ENCODE measurements around the gene SNAPIN.
A peak's percentile ranks its signal among the peaks of the same experiment; 100 is the strongest.

GRCh38 chr1:153670859-153671627 is 12.5 kb downstream of the SNAPIN start, which contains the start of gene ILF2:
- TF ChIP-seq EZH2phosphoT487 (IDR thresholded peaks at IDR 0.05; ENCODE audit: low read depth), result no peak
- peak; percentile 41 for TF ChIP-seq CTCF (IDR thresholded peaks at IDR 0.05; ENCODE audit: low read depth, low read length)

Data from OCI-LY3 (cell line).